GM23248 (cell line): ENCODE measurements around the gene KLHL30.

Experiments used
- EZH2 ChIP-seq: fragments of 200-600 bp; sonication (generic); IDR thresholded peaks from 2 replicates; pipeline ENCODE4 v1.6.1; 2018; ENCODE audit warnings: antibody characterized with exemption, mild to moderate bottlenecking; ENCODE audit not compliant: insufficient read depth, poor library complexity, severe bottlenecking
- EZH2phosphoT487 ChIP-seq: fragments of 200-600 bp; sonication (generic); IDR thresholded peaks from 2 replicates; pipeline ENCODE4 v1.6.1; 2018; ENCODE audit warnings: antibody characterized with exemption, moderate library complexity, mild to moderate bottlenecking, low read depth; ENCODE audit not compliant: insufficient read depth

GRCh38 chr2:238152771-238153688 lies 14.6 kb downstream of the KLHL30 start:
- TF ChIP-seq EZH2phosphoT487 (no peak), EZH2 (no peak)
